ENCODE measurements around the gene KRT25.

DNA sequence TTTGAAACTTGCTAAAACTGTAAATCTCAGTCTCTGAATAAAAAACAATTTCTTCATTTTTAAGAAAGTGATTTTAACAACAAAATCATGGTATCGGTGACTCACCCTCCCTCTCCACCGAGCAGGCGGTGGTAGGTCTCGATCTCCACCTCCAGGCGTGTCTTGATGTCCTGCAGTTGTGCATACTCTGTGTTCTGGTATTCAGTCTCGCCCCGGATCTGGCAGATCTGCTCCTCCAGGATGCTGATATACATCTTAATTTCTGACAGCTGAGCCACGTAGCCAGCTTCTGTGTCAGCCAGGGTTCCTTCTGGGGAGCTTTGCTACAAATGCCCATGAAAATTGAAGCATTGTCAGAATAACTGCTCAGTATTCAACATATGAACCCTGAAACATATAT is 36.2 kb downstream of the KRT25 start:
- TF ChIP-seq EZH2 (optimal IDR thresholded peaks at IDR 0.05; ENCODE audit: low read depth, low read length) (no peak), CTCF (IDR thresholded peaks at IDR 0.05; ENCODE audit: low read length) (no peak), EZH2phosphoT487 (IDR thresholded peaks at IDR 0.05; ENCODE audit: low read length) (no peak)

Measured in MM.1S (cell line).